NCI-H226 (cell line): ENCODE measurements around the gene NFS1.

Experiments used
- DNase-seq: peaks from one replicate; pipeline ENCODE4 v3.0.0-alpha.2; 2015

The NFS1 gene

DNA sequence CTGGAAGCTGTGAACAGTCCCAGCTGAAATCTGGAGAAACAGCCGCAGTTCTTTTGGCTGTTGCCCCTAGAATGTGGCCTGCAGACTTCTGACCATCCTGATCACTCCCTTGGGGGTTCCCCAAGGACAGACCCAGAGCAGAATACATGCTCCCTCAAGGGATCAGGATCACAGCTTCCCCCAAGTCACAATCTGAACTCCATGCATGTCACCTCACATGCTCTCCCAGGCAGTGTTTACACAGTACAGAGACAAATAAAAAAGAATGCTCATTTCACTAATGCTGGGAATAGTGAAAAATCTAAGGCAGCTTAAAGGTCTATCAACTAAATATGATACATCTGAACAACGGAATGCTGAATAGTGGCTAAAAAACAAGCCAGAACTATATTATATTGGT lies 63.1 kb downstream of the NFS1 start:
- DNase-seq = no peak

DNA sequence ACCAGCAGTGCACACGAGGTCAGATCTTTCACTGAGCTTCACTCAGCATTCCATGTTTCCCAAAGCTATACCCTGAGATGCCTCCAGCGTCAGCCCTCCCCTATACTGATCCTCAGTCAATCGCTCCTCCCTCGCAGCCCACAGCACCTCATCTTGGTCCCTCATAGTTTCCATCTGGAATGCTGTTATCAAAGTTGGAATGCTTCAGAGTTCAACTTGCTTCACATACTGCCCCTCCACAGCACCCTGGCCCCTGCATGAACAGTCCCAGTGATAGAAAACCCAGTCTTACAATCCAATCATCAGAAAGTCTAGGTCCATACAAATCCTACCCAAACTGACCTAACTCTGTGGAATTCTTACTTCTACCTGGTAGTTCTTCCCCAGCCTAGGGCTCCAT lies 63.5 kb downstream of the NFS1 start:
- peak; percentile 30 for DNase-seq

DNA sequence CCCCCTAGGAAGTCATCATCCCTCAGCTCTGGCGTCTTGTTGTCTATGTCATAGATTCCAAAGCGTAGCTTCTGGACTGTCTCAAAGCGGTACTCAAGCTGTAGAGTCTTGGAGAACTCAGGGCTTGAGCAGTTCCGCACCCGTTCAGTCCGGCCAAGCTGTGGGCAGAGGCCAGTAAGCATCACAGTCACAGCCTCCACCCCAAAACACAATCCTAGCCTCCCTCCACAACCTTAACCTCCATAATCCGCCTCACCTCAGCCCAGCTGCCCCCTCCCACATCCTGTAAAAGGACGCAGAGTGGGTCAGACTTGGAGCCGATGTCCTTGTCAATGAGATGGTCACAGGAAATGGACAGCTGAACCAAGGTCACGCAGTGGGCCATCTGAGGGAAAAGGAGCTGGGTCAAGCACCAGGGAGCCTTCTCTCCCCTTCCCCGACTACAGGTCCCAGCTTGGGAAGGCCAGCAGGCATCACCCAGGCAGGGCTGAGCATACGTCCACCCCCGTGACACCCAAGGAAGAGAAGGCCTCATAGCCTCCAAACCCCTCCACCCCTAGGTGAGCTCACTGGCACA lies 66.5 kb downstream of the NFS1 start:
- DNase-seq = no peak

DNA sequence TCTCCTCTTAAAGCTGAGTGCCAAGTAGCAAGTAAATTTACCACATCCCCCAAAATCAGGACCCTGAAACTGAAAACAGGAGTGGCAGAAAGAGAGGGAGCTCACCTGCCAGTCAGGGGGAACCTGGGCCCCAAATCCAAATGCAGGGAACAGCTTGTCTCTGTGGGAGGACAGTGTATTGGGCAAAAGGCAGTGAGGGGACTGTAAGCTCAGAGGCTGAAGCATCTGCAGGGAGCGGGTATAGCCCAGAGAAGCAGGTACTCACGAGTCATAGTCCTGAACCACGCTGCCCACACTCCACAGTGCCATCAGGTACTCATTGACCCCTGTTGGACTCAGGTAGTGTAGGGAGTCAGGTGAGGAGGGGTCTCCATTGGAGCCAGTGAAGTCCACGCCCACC lies 68.5 kb downstream of the NFS1 start:
- no peak for DNase-seq

DNA sequence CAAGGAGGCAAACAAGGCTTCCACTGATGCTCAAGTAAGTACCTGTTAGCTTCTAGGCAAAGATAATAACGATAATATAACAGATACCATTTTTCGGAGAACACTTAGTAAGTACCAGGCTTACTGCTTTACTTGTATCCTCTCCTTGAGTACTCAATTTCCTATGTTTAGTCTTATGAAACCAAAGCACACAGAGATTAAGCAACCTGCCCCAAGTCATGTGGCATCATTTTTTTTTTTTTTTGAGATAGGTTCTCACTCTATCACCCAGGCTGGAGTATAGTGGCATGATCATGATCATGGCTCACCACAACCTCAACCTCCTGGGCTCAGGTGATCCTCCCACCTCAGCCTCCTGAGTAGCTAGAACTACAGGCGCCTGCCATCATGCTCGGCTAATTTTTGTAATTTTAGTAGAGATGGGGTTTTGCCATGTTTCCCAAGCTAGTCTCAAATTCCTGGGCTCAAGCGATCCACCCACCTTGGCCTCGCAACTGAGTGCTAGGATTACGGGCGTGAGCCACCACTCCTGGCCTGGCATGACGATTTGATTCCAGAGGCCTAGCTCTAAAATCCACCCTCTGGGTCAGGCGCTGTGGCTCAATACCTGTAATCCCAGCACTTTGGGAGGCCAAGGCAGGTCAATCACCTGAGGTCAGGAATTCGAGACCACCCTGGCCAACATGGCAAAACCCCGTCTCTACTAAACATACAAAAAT lies 69.6 kb downstream of the NFS1 start:
- DNase-seq = no peak

DNA sequence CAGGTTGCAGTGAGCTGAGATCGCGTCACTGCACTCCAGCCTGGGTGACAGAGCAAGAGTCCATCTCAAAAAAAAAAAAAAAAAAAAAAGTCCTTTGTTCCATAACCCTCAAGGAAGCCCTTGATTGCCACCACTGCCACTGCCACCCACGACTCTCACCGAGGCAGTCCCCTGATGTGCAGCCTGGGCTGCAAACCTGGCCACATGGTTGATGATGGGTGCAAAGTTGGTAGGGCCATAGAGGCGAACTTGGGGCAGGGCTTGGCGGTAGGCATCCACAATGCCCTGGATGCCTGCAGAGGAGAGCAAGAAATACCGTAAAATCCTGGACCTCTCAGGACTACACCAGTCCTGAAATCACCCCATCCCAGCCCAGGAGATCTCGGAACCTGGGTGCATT lies 72.0 kb downstream of the NFS1 start:
- no peak for DNase-seq

DNA sequence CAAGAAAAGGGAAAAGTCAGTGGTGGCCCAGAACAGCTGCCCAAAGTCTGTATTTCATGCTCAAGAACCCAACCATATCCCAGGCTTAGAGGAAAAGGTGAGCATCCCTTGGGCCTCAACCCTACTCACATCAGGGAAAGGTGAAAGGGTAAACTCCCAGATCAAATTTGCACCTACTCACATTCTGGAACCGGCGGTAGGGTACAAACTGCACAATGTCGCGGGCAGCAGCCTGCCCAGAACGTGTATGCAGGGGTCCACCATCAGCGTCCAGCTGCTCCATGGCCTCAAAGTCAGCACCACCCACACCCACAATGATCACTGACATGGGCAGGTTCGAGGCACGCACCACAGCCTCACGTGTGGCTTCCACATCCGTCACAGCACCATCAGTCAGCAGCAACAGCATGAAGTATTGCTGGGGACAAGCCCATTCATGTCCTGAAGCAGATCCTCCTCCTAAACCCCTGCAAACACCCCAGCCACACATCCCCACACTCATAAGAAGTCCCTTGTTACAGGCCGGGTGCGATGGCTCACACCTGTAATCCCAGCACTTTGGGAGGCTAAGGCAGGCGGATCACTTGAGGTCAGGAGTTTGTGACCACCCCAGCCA lies 72.7 kb downstream of the NFS1 start:
- no peak for DNase-seq

DNA sequence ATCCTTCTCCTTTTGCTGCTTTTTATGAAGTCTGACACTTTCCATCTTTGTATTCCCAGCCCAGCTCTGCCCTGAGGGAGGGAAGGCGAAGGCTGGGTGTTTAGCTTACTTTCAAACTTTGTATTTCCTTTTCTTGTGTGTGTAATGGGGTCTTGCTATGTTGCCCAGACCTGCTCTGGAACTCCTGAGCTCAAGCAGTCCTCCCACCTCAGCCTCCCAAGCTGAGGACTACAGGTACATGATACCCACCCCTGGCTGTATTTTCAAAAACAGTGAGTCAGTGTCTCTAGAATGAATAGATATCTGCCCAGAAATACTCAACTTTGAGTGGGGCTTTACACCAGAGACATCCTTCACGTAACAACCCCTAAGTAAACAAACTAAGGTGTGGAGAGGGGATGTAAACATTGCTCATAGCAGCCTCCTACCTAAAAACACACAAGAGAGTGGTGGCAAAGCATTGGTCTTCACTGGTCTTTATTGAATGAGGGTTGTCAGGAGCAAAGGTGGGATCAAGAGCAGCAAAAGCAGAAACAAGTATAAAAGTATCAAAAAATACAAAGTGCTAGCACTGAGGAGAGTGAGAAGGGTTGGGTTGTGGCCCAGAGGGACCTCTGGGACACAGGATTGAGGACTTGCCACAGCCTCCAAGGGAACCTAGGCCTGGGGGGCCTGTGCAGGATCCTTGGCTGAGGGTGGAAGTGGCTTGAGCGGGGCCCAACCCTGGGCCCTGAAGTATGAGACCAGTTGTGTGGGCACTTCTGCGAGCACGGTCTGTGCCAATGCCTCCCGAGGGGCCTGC lies 73.4 kb downstream of the NFS1 start:
- no peak for DNase-seq

DNA sequence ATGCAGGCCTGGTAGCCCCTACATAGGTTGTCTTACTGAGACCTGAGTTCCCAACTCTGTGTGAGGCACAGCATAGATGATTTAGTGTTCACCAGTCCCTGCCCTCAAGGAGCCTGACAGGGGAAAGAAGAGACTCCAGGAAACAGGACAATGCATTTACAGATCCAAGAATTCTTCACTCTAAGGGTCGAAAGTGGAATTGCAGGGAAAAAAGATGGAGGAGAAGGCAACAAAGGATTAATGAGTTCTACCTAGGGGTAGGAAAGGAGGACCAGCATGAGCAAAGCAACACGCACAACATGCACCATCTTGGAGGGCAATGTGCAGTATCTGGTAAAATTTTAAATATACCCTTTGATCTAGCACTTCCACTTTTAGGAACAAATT lies 77.6 kb downstream of the NFS1 start:
- DNase-seq = no peak

DNA sequence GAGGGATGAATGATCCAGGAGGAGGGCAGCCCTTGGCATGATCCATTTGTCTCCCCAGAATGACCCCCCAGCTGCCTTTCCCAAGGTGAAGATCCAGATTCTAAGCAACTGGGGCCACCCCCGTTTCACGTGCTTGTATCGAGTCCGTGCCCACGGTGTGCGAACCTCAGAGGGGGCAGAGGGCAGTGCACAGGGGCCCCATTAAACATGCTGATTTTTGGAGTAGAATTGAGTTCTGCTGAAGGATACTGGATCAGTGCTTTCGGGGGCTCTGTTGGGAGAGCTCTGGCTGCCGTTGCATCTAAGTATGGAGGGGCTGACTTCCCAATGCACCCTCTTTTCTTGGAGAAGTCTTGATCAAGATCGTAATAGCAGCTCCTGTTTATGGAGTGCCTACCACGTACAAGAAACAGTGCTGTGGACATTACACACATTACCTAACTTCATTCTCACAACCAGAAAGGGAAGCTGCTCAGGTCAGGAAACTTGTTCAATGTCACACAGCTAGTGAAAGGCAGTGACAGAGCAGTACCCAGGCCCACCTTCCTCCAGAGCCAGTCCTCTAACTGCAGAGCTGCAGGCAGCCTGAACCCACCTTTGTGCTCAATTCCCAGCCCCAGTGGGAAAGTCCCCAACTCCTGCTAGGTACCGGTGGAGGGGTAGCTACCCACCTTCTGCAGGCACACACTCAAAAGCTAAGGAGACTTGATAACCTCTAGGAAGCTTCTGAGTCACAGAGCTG lies 78.2 kb downstream of the NFS1 start:
- DNase-seq = no peak

DNA sequence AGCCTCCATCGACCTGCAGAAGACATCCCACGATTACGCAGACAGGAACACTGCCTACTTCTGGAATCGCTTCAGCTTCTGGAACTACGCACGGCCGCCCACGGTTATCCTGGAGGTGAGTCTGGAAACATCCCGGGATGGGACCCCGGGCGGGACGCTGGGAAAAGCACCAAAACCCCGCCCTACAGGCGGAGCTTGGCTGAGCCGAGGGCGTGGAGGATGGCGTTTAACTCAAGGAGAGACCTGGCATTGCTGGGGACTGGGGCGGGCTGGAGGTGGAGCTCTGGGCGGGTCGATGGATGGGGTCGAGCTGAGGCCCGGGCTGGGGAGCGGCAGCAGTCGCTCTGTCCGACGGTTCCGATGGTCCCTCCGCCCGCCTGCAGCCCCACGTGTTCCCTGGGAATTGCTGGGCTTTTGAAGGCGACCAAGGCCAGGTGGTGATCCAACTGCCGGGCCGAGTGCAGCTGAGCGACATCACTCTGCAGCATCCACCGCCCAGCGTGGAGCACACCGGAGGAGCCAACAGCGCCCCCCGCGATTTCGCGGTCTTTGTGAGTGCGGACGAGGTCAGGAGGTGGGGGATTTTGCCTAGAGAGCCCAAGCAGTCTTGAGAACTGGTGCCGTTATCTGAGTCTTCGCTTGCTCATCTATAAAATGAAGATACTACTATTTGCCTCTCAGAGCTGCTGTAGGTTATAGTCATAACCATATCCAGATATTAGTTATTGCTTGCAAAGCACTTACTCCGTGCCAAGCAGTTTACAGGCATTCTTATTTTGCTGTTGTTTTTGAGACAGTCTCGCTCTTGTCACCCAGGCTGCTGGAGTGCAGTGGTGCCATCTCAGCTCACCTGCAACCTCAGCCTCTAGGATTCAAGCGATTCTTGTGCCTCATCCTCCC lies 79.7 kb downstream of the NFS1 start:
- DNase-seq = peak; percentile 89

DNA sequence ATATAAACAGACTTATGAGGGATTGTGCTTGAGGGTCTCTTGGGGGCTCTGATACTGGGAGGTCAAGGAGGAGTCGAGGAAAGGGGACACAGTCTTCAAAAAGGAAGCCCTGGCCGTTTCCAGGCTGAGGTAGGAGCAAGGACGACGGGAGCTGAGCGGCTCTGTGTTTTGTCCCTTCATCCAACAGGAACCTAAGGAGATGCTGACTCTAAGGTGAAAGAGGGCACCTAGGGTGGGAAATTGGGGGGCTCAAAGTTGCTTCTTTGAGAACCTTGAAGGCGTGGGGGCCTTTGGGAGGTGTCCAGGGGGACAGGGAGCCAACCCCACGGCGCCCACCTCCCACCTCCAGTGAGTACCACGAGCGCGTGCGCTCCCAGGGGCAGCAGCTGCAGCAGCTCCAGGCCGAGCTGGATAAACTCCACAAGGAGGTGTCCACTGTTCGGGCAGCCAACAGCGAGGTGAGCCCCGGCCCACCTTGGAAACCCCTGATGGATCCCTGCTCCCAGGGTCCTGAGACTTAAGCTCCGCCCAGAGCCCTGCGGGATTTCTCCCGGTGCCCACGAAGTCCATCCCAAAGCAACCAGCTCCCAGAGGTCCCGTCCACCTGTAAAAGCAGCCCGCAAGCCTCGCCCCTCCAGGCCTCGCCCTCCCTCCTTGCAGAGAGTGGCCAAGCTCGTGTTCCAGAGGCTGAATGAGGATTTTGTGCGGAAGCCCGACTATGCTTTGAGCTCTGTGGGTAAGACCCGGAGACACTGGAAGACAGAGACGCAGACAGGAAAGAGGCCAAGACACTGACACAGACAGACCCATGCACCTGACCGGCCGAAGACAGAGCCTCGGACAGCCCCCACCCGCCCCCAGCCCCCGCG lies 80.7 kb downstream of the NFS1 start:
- DNase-seq = peak; percentile 16
